ENCODE measurements around the gene AP5S1. TPM values are rescaled to one million over a fixed set of nuclear protein-coding genes. Genes with fewer than 3 reads are reported as not detected.
A peak's percentile ranks its signal among the peaks of the same experiment; 100 is the strongest.
"Not testable (repeated sequence)": the region's sequence is repeated elsewhere in the genome, so short reads cannot be mapped to it uniquely, and the experiment has no call there.

The AP5S1 gene
- total RNA-seq, 1 donor from 2014 or later = 12.3 TPM

DNA sequence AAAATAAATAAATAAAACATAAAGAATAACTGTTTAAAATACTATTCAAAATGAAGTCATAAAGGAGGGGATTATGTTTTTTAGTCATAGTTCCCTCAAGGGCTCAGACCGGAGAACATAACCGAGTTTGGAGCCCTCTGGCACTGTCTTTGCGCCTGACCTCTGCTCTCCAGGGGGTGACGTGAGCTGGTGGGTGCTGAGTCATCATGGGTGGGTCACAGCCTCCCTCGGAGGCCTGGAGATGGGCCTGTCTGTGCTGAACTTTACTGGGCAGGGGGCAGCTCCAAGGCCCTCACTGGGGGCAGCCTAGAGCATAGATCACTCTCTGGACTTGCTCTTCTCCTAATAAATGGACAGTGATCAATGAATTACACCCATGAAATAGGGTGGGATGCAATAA is 23.1 kb downstream of the AP5S1 start:
- DNase-seq (ENCODE audit: low spot score, unreplicated experiment) = no peak
- H3K9me3 Mint-ChIP-seq (ENCODE audit: low read depth) = no peaks in the 10 kb centered on the region
- H3K27ac Mint-ChIP-seq = no peak overlapping the region
- H3K27me3 Mint-ChIP-seq = no peaks in the 10 kb centered on the region
- H3K36me3 Mint-ChIP-seq (ENCODE audit: insufficient read depth) = no peaks in the 10 kb centered on the region
- TF ChIP-seq, protein P1, sequence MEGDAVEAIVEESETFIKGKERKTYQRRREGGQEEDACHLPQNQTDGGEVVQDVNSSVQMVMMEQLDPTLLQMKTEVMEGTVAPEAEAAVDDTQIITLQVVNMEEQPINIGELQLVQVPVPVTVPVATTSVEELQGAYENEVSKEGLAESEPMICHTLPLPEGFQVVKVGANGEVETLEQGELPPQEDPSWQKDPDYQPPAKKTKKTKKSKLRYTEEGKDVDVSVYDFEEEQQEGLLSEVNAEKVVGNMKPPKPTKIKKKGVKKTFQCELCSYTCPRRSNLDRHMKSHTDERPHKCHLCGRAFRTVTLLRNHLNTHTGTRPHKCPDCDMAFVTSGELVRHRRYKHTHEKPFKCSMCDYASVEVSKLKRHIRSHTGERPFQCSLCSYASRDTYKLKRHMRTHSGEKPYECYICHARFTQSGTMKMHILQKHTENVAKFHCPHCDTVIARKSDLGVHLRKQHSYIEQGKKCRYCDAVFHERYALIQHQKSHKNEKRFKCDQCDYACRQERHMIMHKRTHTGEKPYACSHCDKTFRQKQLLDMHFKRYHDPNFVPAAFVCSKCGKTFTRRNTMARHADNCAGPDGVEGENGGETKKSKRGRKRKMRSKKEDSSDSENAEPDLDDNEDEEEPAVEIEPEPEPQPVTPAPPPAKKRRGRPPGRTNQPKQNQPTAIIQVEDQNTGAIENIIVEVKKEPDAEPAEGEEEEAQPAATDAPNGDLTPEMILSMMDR (IDR thresholded peaks at IDR 0.05; ENCODE audit: unreplicated experiment) = no peak
- peaks cover 7% of the 10 kb centered on the region for H3K4me1 Mint-ChIP-seq (ENCODE audit: low read depth)
- no peak overlapping the region for H3K4me3 Mint-ChIP-seq (ENCODE audit: low read depth)

DNA sequence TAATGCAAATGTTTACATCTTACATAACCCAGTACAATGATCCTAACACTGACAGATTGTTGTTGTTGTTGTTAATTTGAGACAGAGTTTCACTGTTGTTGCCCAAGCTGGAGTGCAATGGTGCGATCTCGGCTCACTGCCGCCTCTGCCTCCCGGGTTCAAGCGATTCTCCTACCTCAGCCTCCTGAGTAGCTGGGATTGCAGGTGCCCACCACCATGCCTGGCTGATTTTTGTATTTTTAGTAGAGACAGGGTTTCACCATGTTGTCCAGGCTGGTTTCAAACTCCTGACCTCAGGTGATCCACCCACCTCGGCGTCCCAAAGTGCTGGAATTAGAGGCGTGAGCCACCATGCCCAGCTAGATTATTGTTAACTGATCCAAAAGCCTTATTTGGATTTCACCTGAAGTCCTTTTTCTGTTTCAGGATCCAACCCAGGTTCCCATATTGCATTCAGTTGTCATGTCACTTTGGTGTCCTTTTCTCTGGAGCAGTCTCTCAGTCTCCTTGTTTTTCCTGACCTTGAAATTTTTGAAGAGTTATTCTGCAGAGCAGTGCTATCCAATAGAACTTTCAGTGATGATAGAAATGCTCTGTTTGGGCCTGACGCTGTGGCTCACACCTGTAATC is 23.8 kb downstream of the AP5S1 start:
- H3K27ac Mint-ChIP-seq; H3K4me3 Mint-ChIP-seq (ENCODE audit: low read depth); DNase-seq (ENCODE audit: low spot score, unreplicated experiment); H3K9me3 Mint-ChIP-seq (ENCODE audit: low read depth); H3K36me3 Mint-ChIP-seq (ENCODE audit: insufficient read depth); H3K27me3 Mint-ChIP-seq: not testable (repeated sequence)
- peaks cover 11% of the 10 kb centered on the region for H3K4me1 Mint-ChIP-seq (ENCODE audit: low read depth)

GRCh38 chr20:3846378-3846739 is 26.0 kb downstream of the AP5S1 start:
- no peaks in the 10 kb centered on the region for H3K36me3 Mint-ChIP-seq (ENCODE audit: insufficient read depth)
- peak overlapping the region; percentile 95 for H3K27ac Mint-ChIP-seq
- peak overlapping the region; percentile 83 for H3K4me3 Mint-ChIP-seq (ENCODE audit: low read depth)
- peaks cover 11% of the 10 kb centered on the region for H3K4me1 Mint-ChIP-seq (ENCODE audit: low read depth)
- peak; percentile 19 for DNase-seq (ENCODE audit: low spot score, unreplicated experiment)
- no peaks in the 10 kb centered on the region for H3K27me3 Mint-ChIP-seq
- TF ChIP-seq, protein P1 (IDR thresholded peaks at IDR 0.05; ENCODE audit: unreplicated experiment) = no peak
- no peaks in the 10 kb centered on the region for H3K9me3 Mint-ChIP-seq (ENCODE audit: low read depth)

- Mint-ChIP-seq H3K4me3 (ENCODE audit: low read depth) (peak within 1 kb of the TSS; percentile 83), H3K27ac (peak within 1 kb of the TSS; percentile 96), H3K36me3 (ENCODE audit: insufficient read depth) (no peaks in the 10 kb centered on the region), H3K9me3 (ENCODE audit: low read depth) (no peaks in the 10 kb centered on the region), H3K27me3 (no peaks in the 10 kb centered on the region), H3K4me1 (ENCODE audit: low read depth) (peaks cover 11% of the 10 kb centered on the region)
- peak; percentile 86 for DNase-seq (ENCODE audit: low spot score, unreplicated experiment)
- TF ChIP-seq, protein P1 (IDR thresholded peaks at IDR 0.05; ENCODE audit: unreplicated experiment) = peak; percentile 19
Observed at GRCh38 chr20:3846740-3847428, 26.5 kb downstream of the AP5S1 start, which contains the start of gene MAVS. Gene MAVS, plus strand, starts transcription at chr20:3846834. Its CDS starts 7,791 bp downstream, at chr20:3854625.

- H3K9me3 Mint-ChIP-seq (ENCODE audit: low read depth) = no peaks in the 10 kb centered on the region
- TF ChIP-seq, protein P1 (IDR thresholded peaks at IDR 0.05; ENCODE audit: unreplicated experiment) = no peak
- H3K4me1 Mint-ChIP-seq (ENCODE audit: low read depth) = peaks cover 11% of the 10 kb centered on the region
- peak overlapping the region; percentile 96 for H3K27ac Mint-ChIP-seq
- peak overlapping the region; percentile 83 for H3K4me3 Mint-ChIP-seq (ENCODE audit: low read depth)
- peaks cover 2% of the 10 kb centered on the region for H3K36me3 Mint-ChIP-seq (ENCODE audit: insufficient read depth)
- no peaks in the 10 kb centered on the region for H3K27me3 Mint-ChIP-seq
- DNase-seq (ENCODE audit: low spot score, unreplicated experiment) = no peak
Observed at GRCh38 chr20:3847429-3847940, 27.1 kb downstream of the AP5S1 start.

Measured in progenitor cell of endocrine pancreas (in vitro differentiated cells).